Measurements from ENCODE around the gene CYP19A1. TPM values are rescaled to one million over a fixed set of nuclear protein-coding genes. Genes with fewer than 3 reads are reported as not detected.

The CYP19A1 gene
- total RNA-seq, 1 experiment from 2014 or later = 0.77 TPM

DNA sequence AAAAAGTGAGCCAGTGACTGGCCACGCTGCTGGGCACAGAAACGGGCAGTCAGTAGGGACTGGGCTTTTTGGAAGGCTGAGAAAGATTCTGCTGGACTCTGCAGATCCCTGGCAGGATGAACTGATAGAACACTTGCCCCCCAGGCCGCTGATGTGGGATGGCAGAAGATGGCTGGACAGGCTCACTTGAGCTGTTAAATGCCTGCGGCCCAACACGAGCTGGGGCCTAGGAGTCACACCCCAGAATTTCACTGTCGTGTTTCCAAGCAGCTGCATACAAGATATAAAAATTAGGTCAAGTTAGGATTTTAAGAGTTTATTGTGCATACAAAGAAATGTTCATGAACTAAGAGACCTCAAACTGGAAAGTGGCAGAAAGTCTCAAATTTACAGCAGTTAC is 29.9 kb upstream of the CYP19A1 start:
- H3K36me3 ChIP-seq (ENCODE audit: control insufficient read depth, insufficient read depth, low read length) = no peaks in the 10 kb centered on the region
- H3K36me3 Mint-ChIP-seq (ENCODE audit: insufficient read depth, unreplicated experiment) = no peaks in the 10 kb centered on the region
- H3K27ac Mint-ChIP-seq (ENCODE audit: unreplicated experiment) = no peak overlapping the region
- no peaks in the 10 kb centered on the region for H3K27me3 ChIP-seq (replicated peaks; ENCODE audit: control insufficient read depth, insufficient read depth, low read length)
- CTCF ChIA-PET = interaction anchor here (0.9 to 1.1 kb wide), 2 partner anchors 13 to 14 kb away, joined by 3 to 4 read pairs; no protein-coding TSS in a partner anchor
- 0 out of 2 replicates have a peak, but pooled peaks cover 3% of the 10 kb centered on the region for H3K4me1 ChIP-seq
- no peak overlapping the region for H3K4me3 Mint-ChIP-seq (ENCODE audit: unreplicated experiment)
- POLR2A ChIA-PET = no interaction called here
- no TSS peak for BruUV-seq (replicated peaks)
- H3K4me3 ChIP-seq (ENCODE audit: low read depth, low read length) = no peak overlapping the region
- H3K27me3 Mint-ChIP-seq (ENCODE audit: insufficient read depth, unreplicated experiment) = no peaks in the 10 kb centered on the region
- H3K9me3 Mint-ChIP-seq (ENCODE audit: unreplicated experiment) = no peaks in the 10 kb centered on the region
- TF ChIP-seq, protein P1, sequence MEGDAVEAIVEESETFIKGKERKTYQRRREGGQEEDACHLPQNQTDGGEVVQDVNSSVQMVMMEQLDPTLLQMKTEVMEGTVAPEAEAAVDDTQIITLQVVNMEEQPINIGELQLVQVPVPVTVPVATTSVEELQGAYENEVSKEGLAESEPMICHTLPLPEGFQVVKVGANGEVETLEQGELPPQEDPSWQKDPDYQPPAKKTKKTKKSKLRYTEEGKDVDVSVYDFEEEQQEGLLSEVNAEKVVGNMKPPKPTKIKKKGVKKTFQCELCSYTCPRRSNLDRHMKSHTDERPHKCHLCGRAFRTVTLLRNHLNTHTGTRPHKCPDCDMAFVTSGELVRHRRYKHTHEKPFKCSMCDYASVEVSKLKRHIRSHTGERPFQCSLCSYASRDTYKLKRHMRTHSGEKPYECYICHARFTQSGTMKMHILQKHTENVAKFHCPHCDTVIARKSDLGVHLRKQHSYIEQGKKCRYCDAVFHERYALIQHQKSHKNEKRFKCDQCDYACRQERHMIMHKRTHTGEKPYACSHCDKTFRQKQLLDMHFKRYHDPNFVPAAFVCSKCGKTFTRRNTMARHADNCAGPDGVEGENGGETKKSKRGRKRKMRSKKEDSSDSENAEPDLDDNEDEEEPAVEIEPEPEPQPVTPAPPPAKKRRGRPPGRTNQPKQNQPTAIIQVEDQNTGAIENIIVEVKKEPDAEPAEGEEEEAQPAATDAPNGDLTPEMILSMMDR (IDR thresholded peaks at IDR 0.05; ENCODE audit: insufficient read depth in 1 of 2, low read depth in 1 of 2, low read length in 1 of 2, severe bottlenecking in 1 of 2, unreplicated experiment in 1 of 2) = no peak
- H3K9me3 ChIP-seq = no peaks in the 10 kb centered on the region
- intact Hi-C loops (cut with micrococcal nuclease; ENCODE audit: unreplicated experiment) = no loop called here
- DNase-seq = no peak
- peaks cover 5% of the 10 kb centered on the region for H3K4me1 Mint-ChIP-seq (ENCODE audit: low read depth, unreplicated experiment)

DNA sequence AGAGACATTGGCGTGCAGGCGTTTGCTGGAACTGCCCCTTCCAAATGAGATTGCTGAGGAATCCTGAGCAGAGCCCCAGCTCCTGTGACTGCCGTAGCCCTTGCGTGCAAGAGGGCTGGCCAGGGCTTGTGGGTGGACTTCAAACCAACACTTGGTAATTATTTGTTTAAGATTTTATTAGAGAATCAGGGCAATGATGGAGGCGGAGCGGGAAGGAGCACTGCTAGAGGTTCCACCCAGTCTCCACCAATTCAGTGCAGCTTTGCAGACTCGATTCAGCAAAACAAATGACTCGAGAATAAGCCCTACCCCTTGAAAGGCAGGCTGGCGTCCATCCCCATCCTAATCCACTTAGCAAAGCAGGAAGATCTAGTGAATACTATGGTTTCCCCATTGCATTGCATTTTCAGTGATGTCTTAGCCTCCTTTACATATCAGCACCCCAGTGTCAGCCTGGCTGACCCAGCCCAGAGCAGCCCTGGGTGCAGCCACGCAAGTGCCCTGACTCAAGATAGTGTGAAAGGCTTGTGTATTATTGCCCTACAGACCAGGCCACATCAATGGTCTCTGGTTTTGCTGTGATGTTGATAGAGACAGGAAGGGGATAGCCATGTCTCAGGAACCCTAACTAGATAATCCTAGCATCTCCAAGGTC is 29.1 kb upstream of the CYP19A1 start:
- TF ChIP-seq, protein P1 (IDR thresholded peaks at IDR 0.05; ENCODE audit: insufficient read depth in 1 of 2, low read depth in 1 of 2, low read length in 1 of 2, severe bottlenecking in 1 of 2, unreplicated experiment in 1 of 2) = no peak
- ChIA-PET CTCF (no interaction called here), POLR2A (no interaction called here)
- Mint-ChIP-seq H3K4me3 (ENCODE audit: unreplicated experiment) (no peak overlapping the region), H3K9me3 (ENCODE audit: unreplicated experiment) (no peaks in the 10 kb centered on the region), H3K27me3 (ENCODE audit: insufficient read depth, unreplicated experiment) (no peaks in the 10 kb centered on the region), H3K36me3 (ENCODE audit: insufficient read depth, unreplicated experiment) (no peaks in the 10 kb centered on the region), H3K27ac (ENCODE audit: unreplicated experiment) (no peak overlapping the region), H3K4me1 (ENCODE audit: low read depth, unreplicated experiment) (peaks cover 5% of the 10 kb centered on the region)
- H3K9me3 ChIP-seq = no peaks in the 10 kb centered on the region
- DNase-seq = peak in 1 of 2 experiments; percentile 6
- H3K27me3 ChIP-seq (replicated peaks; ENCODE audit: control insufficient read depth, insufficient read depth, low read length) = no peaks in the 10 kb centered on the region
- H3K4me1 ChIP-seq = 0 out of 2 replicates have a peak, but pooled peaks cover 3% of the 10 kb centered on the region
- H3K36me3 ChIP-seq (ENCODE audit: control insufficient read depth, insufficient read depth, low read length) = no peaks in the 10 kb centered on the region
- no peak overlapping the region for H3K4me3 ChIP-seq (ENCODE audit: low read depth, low read length)
- BruUV-seq (replicated peaks) = no TSS peak
- intact Hi-C loops (cut with micrococcal nuclease; ENCODE audit: unreplicated experiment) = no loop called here

DNA sequence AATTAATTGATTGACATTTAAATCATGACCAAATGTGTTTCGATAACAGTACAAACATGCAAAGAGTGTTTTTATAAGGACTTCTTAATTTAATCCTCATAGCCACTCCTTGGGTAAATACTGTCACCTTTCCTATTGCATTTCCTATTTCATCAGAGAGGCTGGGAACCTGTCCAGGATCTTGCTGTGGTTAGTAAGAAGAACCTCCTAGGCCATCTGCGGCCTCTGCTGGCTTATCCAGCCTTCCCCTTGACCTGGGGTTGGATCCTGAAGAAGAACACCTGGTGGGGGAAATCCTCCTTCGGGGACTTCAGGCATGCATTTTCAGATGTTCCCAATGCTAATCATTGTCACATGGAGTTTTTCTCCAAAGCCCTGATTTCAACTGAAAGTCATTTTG is 28.5 kb upstream of the CYP19A1 start:
- Mint-ChIP-seq H3K4me1 (ENCODE audit: low read depth, unreplicated experiment) (peaks cover 5% of the 10 kb centered on the region), H3K27me3 (ENCODE audit: insufficient read depth, unreplicated experiment) (no peaks in the 10 kb centered on the region), H3K27ac (ENCODE audit: unreplicated experiment) (no peak overlapping the region), H3K36me3 (ENCODE audit: insufficient read depth, unreplicated experiment) (no peaks in the 10 kb centered on the region), H3K4me3 (ENCODE audit: unreplicated experiment) (no peak overlapping the region), H3K9me3 (ENCODE audit: unreplicated experiment) (no peaks in the 10 kb centered on the region)
- intact Hi-C loops (cut with micrococcal nuclease; ENCODE audit: unreplicated experiment) = no loop called here
- TF ChIP-seq, protein P1 (IDR thresholded peaks at IDR 0.05; ENCODE audit: insufficient read depth in 1 of 2, low read depth in 1 of 2, low read length in 1 of 2, severe bottlenecking in 1 of 2, unreplicated experiment in 1 of 2) = no peak
- no peak for DNase-seq
- no peaks in the 10 kb centered on the region for H3K27me3 ChIP-seq (replicated peaks; ENCODE audit: control insufficient read depth, insufficient read depth, low read length)
- no TSS peak for BruUV-seq (replicated peaks)
- no peaks in the 10 kb centered on the region for H3K36me3 ChIP-seq (ENCODE audit: control insufficient read depth, insufficient read depth, low read length)
- no peaks in the 10 kb centered on the region for H3K9me3 ChIP-seq
- H3K4me1 ChIP-seq = 0 out of 2 replicates have a peak, but pooled peaks cover 3% of the 10 kb centered on the region
- ChIA-PET CTCF (no interaction called here), POLR2A (no interaction called here)
- H3K4me3 ChIP-seq (ENCODE audit: low read depth, low read length) = no peak overlapping the region

Measured in Caco-2 (cell line).